Ovary (tissue), 9 donors: ENCODE measurements around the gene ADAMTS12. TPM values are rescaled to one million over a fixed set of nuclear protein-coding genes. Genes with fewer than 3 reads are reported as not detected.

ENCODE experiments used
- DNase-seq, 5 donors: peaks; one replicate each; pipeline ENCODE4 v3.0.0-alpha.2; 2019 to 2020
- H3K27ac ChIP-seq, 2 donors: fragments of 200-600 bp; one replicate each; pipeline versions ENCODE4 v1.5.1 to v1.8.0; 2019 to 2022
- H3K27me3 ChIP-seq: fragments of 200-600 bp; one replicate; pipeline ENCODE4 v1.8.0; 2022
- H3K36me3 ChIP-seq: fragments of 200-600 bp; sonication (generic); one replicate; pipeline ENCODE4 v1.5.1; 2019
- H3K4me1 ChIP-seq: one replicate; pipeline ENCODE4 v1.8.1; 2013; ENCODE audit warnings: mild to moderate bottlenecking, moderate library complexity; ENCODE audit not compliant: insufficient read depth
- H3K4me3 ChIP-seq: fragments of 200-600 bp; sonication (generic); one replicate; pipeline ENCODE4 v1.5.1; 2017
- H3K9me3 ChIP-seq, 2 donors: fragments of 200-600 bp in 1 of 2; sonication (generic) in 1 of 2; one replicate each; pipeline versions ENCODE4 v1.5.1 to v1.8.1; 2013 to 2019; ENCODE audit warnings: mild to moderate bottlenecking in 1 of 2, moderate library complexity in 1 of 2
- CTCF ChIP-seq, 3 donors: fragments of 450-650 bp in 2 of 3; fragments of 200-600 bp in 1 of 3; IDR thresholded peaks; one replicate each; pipeline versions ENCODE4 v1.5.1 to v1.8.0; 2016 to 2022; ENCODE audit warnings: antibody characterized with exemption in 3 of 3, mild to moderate bottlenecking in 1 of 3
- EP300 ChIP-seq: sonication (generic); formaldehyde crosslinking; IDR thresholded peaks from one replicate; pipeline ENCODE4 v1.6.1; 2017; ENCODE audit warnings: antibody characterized with exemption
- POLR2A ChIP-seq: fragments of 450-650 bp; IDR thresholded peaks from one replicate; pipeline ENCODE4 v1.6.1; 2017; ENCODE audit warnings: antibody characterized with exemption, mild to moderate bottlenecking, moderate library complexity
- WGBS, 3 donors: extraction: QIAGEN DNeasy Blood & Tissue Kit in 1 of 3; methylation state at CpG; one replicate each; pipeline versions ENCODE4 v1.1.5 to v1.1.7; 2013 to 2017; 5-methylcytosine and 5-hydroxymethylcytosine counted together
- intact Hi-C, 4 donors: fragments of 100-400 bp; cut with DNase I; formaldehyde crosslinking; loops; one replicate each; pipeline versions ENCODE4 v1.11.0 to v1.15.1; 2022 to 2023
- polyA plus RNA-seq, 2 donors: library from polyadenylated mRNA; stranded (reverse); fragments of 200-250 nt in 1 of 2; fragments of 350-450 nt in 1 of 2; fragmentation: Illumina TruSeq in 1 of 2; extraction: RNeasy Lipid Tissue Mini Kit (QIAGEN cat#74804) in 1 of 2; gene quantifications; one replicate each; pipeline ENCODE4 v1.2.3, GENCODE V29; 2013 to 2014
- total RNA-seq, 7 donors: library from RNA; depleted of rRNA in 2 of 7; stranded (reverse); fragments of >200 nt in 2 of 7; fragmentation: NEBNext Ultra II Directional in 3 of 7; extraction: Animal tissue kit (Norgen Biotek cat#: 25700) in 3 of 7; gene quantifications; one replicate each; pipeline versions ENCODE4 v1.1.0 to v1.2.4, GENCODE V29; 2016 to 2023
- donor health status: DM: no; HTN: no; CAD: no; lungs with moderate emphysema.
- donor health status: DM: no; HTN: no; CAD: no.
- donor health status: Bipolar disorder and iron deficiency.
- donor health status: DM: yes; HTN: yes; CAD: no.
- donor health status: DM: no; HTN: no; CAD: no.
- donor health status: DM: yes; HTN: yes; CAD: no.

The ADAMTS12 gene
- total and polyA plus RNA-seq, 9 donors, result 2.9 to 9.8 (median 5.5) TPM

GRCh38 chr5:33843579-33843978 is 48.2 kb downstream of the ADAMTS12 start:
- intact Hi-C loops, result no loop called here
- WGBS, 3 donors, result 96 to 100% (median 97%) methylated on average over 3 of the region's 3 CpGs
- Histone ChIP-seq H3K4me1 (peaks cover 18% of the 10 kb centered on the region), H3K36me3 (no peaks in the 10 kb centered on the region), H3K27ac (no peak overlapping the region), H3K9me3 (no peaks in the 10 kb centered on the region), H3K27me3 (no peaks in the 10 kb centered on the region), H3K4me3 (no peak overlapping the region)
- TF ChIP-seq CTCF (IDR thresholded peaks at IDR 0.05), result no peak
- no peak for TF ChIP-seq POLR2A
- no peak for TF ChIP-seq EP300
- DNase-seq, result no peak

- Histone ChIP-seq H3K36me3 (no peaks in the 10 kb centered on the region), H3K27ac (no peak overlapping the region), H3K27me3 (no peaks in the 10 kb centered on the region), H3K9me3 (no peaks in the 10 kb centered on the region), H3K4me3 (no peak overlapping the region), H3K4me1 (peaks cover 18% of the 10 kb centered on the region)
- 80 to 97% (median 89%) methylated on average over 2 of the region's 2 CpGs for WGBS, 3 donors
- TF ChIP-seq EP300 (no peak), CTCF (IDR thresholded peaks at IDR 0.05) (no peak), POLR2A (no peak)
- DNase-seq, result no peak
- intact Hi-C loops, result no loop called here
These were observed 49.3 kb downstream of the ADAMTS12 start for GRCh38 chr5:33842456-33842855.

- Histone ChIP-seq H3K36me3 (no peaks in the 10 kb centered on the region), H3K4me1 (peaks cover 17% of the 10 kb centered on the region), H3K27ac (no peak overlapping the region), H3K27me3 (no peaks in the 10 kb centered on the region), H3K9me3 (no peaks in the 10 kb centered on the region), H3K4me3 (no peak overlapping the region)
- no peak for TF ChIP-seq EP300
- no peak for TF ChIP-seq POLR2A
- TF ChIP-seq CTCF (IDR thresholded peaks at IDR 0.05), result no peak
- WGBS, 3 donors, result 80 to 86% (median 82%) methylated on average over 5 of the region's 5 CpGs
- intact Hi-C loops, result no loop called here
- no peak for DNase-seq
These were observed 49.9 kb downstream of the ADAMTS12 start for GRCh38 chr5:33841891-33842290.

- H3K4me3 ChIP-seq, result no peak overlapping the region
- DNase-seq, result no peak
- H3K27me3 ChIP-seq, result no peaks in the 10 kb centered on the region
- TF ChIP-seq POLR2A (no peak), EP300 (no peak), CTCF (IDR thresholded peaks at IDR 0.05) (no peak)
- intact Hi-C loops, result no loop called here
- H3K36me3 ChIP-seq, result no peaks in the 10 kb centered on the region
- H3K27ac ChIP-seq, result no peak overlapping the region
- peaks cover 16% of the 10 kb centered on the region for H3K4me1 ChIP-seq
- H3K9me3 ChIP-seq, result no peaks in the 10 kb centered on the region
These were observed 50.8 kb downstream of the ADAMTS12 start for GRCh38 chr5:33840927-33841547.
